Heart left ventricle (tissue), 13 donors: ENCODE data around the gene TUBB2B.

Experiments used
- CTCF ChIP-seq, 12 donors: fragments of 200-600 bp; sonication (generic) in 4 of 12; IDR thresholded peaks; one replicate each; pipeline versions ENCODE4 v1.5.0 to v1.8.0; 2018 to 2022; ENCODE audit warnings: antibody characterized with exemption in 12 of 12, mild to moderate bottlenecking in 5 of 12
- POLR2A ChIP-seq, 2 donors: fragments of 450-650 bp; IDR thresholded peaks; one replicate each; pipeline ENCODE4 v1.6.1; 2017; ENCODE audit warnings: antibody characterized with exemption in 2 of 2, mild to moderate bottlenecking in 2 of 2, moderate library complexity in 2 of 2
- donor health status: ischemic (EF 13 %, LVEDD 7.1; RV severe dilation, severe dysfunction).
- donor health status: DM: no; HTN: yes; CAD: no.
- donor health status: DM: no; HTN: no; CAD: no.
- donor health status: ischemic (EF 25% LVEDD 6.9; RV normal size, moderate dysfunction).
- donor health status: ischemic (EF 25% LVEDD 5.7; RV mildly dilated, moderate dysfunction).
- donor health status: ischemic (EF 35%, LVEDD 5.7; RV mildly dilated, moderate dysfunction).
- donor health status: nonischemic (EF 11% LVEDD 7.7; RV severe dilation, severe dysfunction).
- donor health status: DM: yes; HTN: yes; CAD: no.
- donor health status: PGD.
- donor health status: ischemic (EF 29% LVEDD 5.4; RV normal size, mild dysfunction).
- donor health status: nonischemic (EF 23%, LVEDD 6.1; RV moderate dilation, normal function).

GRCh38 chr6:3194535-3195419 lies 32.7 kb downstream of the TUBB2B start:
- TF ChIP-seq CTCF (IDR thresholded peaks at IDR 0.05) (no peak), POLR2A (IDR thresholded peaks at IDR 0.05) (no peak)
